NCI-H1417 treated with DMSO at 0.1 percent for 48 hours (cell line): Measurements from ENCODE around the gene FUS.

Experiments used
- DNase-seq: peaks from one replicate; lab custom pipeline; 2025; lab: John Stamatoyannopoulos, UW

Gene FUS

DNA sequence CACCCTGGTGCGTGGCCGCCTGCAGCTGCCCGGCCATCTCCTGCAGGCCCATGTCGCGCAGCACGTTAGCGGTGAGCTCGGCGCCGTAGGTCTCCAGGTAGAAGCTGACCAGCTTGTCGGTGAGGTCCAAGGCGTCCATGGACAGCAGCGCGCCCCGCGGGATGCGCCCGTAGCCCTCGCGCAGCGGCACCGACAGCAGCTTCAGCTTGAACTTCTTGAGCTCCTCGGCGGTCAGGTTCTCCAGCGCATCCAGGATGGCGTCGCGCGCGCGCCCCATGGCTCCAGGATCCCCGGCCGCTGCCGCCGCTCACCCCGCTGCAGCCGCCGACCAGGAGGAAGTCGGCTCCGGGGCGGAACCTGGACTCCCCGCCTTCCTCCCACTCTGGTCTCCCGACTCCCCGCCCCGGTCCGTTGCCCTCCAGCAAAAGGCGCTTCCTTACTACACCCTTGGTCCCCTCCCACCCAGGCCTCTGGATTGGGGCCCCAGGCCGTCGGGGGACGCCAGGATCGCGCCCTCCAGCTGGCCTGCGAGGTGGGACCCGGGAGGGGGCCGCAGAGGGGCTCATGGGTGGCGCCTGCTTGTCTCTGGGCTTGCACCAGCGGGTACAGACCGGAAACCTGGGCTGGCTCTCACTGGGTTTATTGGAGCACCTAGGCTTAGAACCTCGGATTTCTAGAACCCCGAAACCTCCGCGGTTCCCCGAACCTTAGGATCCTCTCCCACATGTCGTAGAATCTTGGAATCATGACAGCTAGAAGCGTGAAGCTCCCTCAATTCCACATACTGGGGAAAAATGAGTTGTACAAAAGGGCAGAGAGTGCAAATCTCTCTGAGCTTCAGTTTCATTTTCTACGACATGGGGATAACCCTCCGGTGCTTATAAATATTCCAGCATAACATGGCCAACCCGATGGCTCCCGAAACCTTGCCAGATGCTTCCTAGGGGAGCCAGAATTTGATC lies 22.8 kb downstream of the FUS start, which contains the start of gene PYCARD:
Gene PYCARD, minus strand, starts transcription at position 347 of the 962 bp plus-strand sequence. Its CDS starts 70 bp downstream, at position 277.
- DNase-seq: no peak

DNA sequence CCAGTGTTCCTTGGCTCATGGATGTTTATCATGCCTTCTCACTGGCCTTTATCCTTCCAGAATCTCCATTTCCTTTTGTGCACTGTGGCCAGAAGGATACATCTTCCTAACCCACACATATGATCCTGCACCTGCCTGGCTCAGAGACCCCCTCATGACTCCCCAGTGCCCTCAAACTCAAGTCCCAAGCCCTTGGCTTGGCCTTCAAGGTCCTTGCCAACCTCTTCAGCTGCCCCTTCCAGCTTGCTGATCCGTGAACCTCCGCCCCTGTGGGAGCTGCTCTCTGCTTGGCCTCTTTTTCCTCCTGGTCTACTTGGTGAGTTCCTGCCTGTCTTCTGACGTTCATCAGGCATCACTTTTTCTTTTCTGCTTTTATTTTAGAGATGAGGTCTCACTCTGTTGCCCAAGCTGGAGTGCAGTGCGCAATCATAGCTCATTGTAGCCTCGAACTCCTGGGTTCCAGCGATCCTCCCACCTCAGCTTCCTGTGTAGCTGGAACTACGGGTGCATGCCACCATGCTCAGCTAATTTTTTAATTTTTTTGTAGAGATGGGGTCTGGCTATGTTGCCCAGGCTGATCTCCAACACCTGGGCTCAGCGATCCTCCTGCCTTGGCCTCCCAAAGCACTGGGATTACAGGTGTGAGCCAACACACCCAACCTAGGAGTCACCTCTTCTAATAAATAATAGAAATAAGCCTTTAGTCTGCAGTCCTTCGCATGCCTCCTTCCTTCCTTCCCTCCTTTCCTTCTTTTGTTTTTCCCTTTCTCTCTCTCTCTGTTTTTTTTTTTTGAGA lies 25.1 kb downstream of the FUS start:
- no peak for DNase-seq

- DNase-seq: no peak
These were observed 26.8 kb downstream of the FUS start for GRCh38 chr16:31206776-31207175.

GRCh38 chr16:31213342-31213741 lies 33.4 kb downstream of the FUS start:
- no peak for DNase-seq

- DNase-seq: no peak
These were observed 34.2 kb downstream of the FUS start, which contains the start of gene TRIM72 for GRCh38 chr16:31213877-31214707. TRIM72 (plus strand) TSS chr16:31214119; CDS start chr16:31214739, 620 bp downstream.

GRCh38 chr16:31214708-31215286 lies 34.9 kb downstream of the FUS start:
- DNase-seq: no peak

- no peak for DNase-seq
These were observed 35.6 kb downstream of the FUS start for GRCh38 chr16:31215287-31216162.

DNA sequence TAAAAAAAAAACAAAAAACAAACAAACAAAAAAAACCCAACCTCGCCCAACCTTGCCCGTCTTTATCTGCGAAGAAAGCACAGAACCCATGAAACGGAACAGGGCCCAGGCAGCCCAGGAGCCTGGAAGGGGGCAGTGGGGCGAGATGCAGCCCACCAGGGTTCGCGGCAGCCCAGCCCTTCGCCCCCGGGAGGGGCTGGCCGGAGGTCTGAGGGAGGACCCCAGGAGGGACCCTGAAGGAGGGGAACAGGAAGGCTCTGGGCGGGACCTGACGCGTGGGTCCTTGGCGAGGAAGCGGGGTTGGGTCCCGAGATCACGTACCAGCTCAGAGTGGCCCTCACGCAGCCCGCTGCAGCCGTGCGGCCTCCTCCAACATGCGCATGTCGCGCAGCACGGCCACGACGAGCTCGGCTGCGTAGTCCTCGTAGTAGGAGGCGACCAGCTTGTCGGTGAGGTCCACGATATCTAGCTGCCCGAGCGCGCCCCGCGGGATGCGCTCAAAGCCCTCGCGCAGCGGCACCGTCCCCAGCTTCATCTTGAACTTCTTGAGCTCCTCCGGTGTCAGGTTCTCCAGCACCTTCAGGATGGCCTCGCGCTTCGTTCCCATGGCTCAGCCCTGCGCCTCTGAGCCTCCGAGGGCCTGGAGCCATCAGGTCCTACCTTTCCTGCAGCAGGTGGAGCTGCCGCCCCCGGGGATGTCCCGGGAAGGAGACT lies 36.6 kb downstream of the FUS start, which contains the start of gene PYDC1:
Gene PYDC1, minus strand, starts transcription at position 714 of the 714 bp plus-strand sequence. Its CDS starts 107 bp downstream, at position 607.
- DNase-seq: no peak

- no peak for DNase-seq
These were observed 37.2 kb downstream of the FUS start for GRCh38 chr16:31217136-31217530.

- no peak for DNase-seq
These were observed 39.3 kb downstream of the FUS start for GRCh38 chr16:31219154-31219741.

DNA sequence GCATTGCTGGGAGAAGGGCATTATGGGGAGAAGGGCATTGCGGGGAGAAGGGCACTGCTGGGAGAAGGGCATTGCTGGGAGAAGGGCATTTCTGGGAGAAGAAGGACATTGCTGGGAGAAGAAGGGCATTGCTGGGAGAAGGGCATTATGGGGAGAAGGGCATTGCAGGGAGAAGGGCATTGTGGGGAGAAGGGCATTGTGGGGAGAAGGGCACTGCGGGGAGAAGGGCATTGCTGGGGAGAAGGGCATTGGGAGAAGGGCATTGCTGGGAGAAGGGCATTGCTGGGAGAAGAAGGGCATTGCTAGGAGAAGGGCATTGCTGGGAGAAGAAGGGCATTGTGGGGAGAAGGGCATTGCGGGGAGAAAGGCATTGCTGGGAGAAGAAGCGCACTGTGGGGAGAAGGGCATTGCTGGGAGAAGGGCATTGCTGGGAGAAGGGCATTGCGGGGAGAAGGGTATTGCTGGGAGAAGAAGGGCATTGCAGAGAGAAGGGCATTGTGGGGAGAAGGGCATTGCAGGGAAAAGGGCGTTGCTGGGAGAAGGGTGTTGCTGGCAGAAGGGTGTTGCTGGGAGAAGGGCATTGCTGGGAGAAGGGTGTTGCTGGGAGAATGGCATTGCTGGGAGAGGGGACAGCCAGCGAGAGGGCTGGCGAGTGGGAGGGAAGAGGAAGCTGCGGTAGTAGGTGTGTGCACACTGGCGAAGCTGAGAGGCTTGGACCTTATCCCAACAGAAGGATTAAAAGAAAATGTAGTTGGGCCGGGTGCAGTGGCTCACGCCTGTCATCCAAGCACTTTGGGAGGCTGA lies 41.6 kb downstream of the FUS start:
- no peak for DNase-seq

GRCh38 chr16:31223044-31223443 lies 43.1 kb downstream of the FUS start:
- DNase-seq: no peak

- no peak for DNase-seq
These were observed 44.4 kb downstream of the FUS start for GRCh38 chr16:31224092-31224955.

- no peak for DNase-seq
These were observed 45.3 kb downstream of the FUS start for GRCh38 chr16:31225193-31225592.

DNA sequence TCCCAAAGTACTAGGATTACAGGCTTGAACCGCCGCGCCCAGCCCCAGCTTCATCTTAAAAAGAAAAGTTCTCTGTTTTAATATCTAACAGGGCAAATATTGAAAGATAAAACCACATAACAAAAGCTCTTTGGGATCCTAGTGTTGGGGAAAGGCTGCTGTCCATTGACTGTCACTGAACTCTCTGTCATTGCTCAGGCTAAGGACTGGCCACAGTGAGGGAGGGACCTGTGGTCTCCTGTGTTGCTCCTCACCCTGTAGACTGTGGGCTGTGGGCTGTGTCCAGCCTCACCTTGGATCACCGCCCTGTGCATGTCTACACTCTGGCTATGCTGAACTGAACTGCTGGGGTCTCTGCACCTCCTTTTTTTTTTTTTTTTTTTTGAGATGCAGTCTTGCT lies 48.3 kb downstream of the FUS start:
- no peak for DNase-seq

GRCh38 chr16:31229501-31229900 lies 49.6 kb downstream of the FUS start:
- DNase-seq: no peak

DNA sequence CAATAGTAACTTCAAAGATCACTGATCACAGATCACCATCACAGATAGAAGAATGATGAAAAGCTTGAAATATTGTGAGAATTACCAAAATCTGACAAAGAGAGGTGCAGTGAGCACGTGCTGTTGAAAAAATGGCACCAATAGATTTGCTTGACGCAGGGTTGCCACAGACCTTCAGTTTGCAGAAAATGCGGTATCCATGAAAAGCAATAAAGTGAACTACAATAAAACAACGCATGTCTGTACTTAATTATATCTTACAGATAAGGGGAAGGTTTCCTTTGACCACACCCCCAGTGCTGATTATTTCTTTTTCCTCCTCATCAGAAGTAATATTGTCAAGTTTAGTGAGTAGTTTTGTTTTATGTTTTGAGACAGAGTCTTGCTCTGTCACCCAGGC lies 58.1 kb downstream of the FUS start:
- DNase-seq: no peak
